PC-9 (cell line): ENCODE results near the gene DRGX. TPM values are rescaled to one million over a fixed set of nuclear protein-coding genes. Genes with fewer than 3 reads are reported as not detected.

ENCODE experiments used
- BruUV-seq: library from RNA; stranded (reverse); fragments of 400-500 nt; replicated peaks from 2 replicates; lab custom pipeline; 2021; lab: Mats Ljungman, UMichigan
- CTCF ChIA-PET: fragments of 300-600 bp; sonication (Branson Sonifier 250); formaldehyde crosslinking; loops from one replicate; lab custom pipeline; 2022; ENCODE audit warnings: antibody characterized with exemption; lab: Charles Lee
- POLR2A ChIA-PET: fragments of 300-600 bp; sonication (Branson Sonifier 250); formaldehyde crosslinking; loops from one replicate; lab custom pipeline; 2022; ENCODE audit warnings: antibody characterized with exemption; ENCODE audit not compliant: unreplicated experiment; lab: Charles Lee
- DNase-seq, 2 experiments: peaks; one replicate each; pipeline versions ENCODE4 v3.0.0 to v3.0.0-alpha.2; 2015 to 2022; ENCODE audit warnings: mixed read lengths in 1 of 2
- H2AFZ ChIP-seq: fragments of 200-600 bp; sonication (generic); 2 replicates; pipeline ENCODE4 v1.8.1; 2017; ENCODE audit warnings: antibody characterized with exemption
- H3F3A ChIP-seq: fragments of 200-600 bp; sonication (generic); 2 replicates; pipeline ENCODE4 v1.8.1; 2017; ENCODE audit warnings: antibody characterized with exemption, mild to moderate bottlenecking, low read depth; ENCODE audit not compliant: insufficient read depth
- H3K27ac ChIP-seq: fragments of 200-600 bp; sonication (generic); 2 replicates; pipeline ENCODE4 v1.6.1; 2016; ENCODE audit warnings: mixed run types
- H3K27me3 ChIP-seq: fragments of 200-600 bp; sonication (generic); 2 replicates; pipeline ENCODE4 v1.6.1; 2016; ENCODE audit warnings: low read depth, mixed run types; ENCODE audit not compliant: insufficient read depth
- H3K36me3 ChIP-seq: fragments of 200-600 bp; sonication (generic); 2 replicates; pipeline ENCODE4 v1.6.1; 2016; ENCODE audit warnings: low read depth, mixed run types
- H3K4me1 ChIP-seq: fragments of 200-600 bp; sonication (generic); replicated peaks from 2 replicates; pipeline ENCODE4 v1.6.1; 2016; ENCODE audit warnings: mixed run types; ENCODE audit not compliant: insufficient read depth
- H3K4me2 ChIP-seq: fragments of 200-600 bp; sonication (generic); 2 replicates; pipeline ENCODE4 v1.6.1; 2017; ENCODE audit warnings: mixed run types
- H3K4me3 ChIP-seq: fragments of 200-600 bp; sonication (generic); 2 replicates; pipeline ENCODE4 v1.6.1; 2016; ENCODE audit warnings: mixed run types
- H3K79me2 ChIP-seq: fragments of 200-600 bp; sonication (generic); 2 replicates; pipeline ENCODE4 v1.6.1; 2017; ENCODE audit warnings: low read depth, mixed run types
- H3K9me2 ChIP-seq: fragments of 200-600 bp; sonication (generic); 2 replicates; pipeline ENCODE4 v1.8.1; 2017; ENCODE audit warnings: mild to moderate bottlenecking; ENCODE audit not compliant: insufficient read depth
- H3K9me3 ChIP-seq: fragments of 200-600 bp; sonication (generic); 2 replicates; pipeline ENCODE4 v1.8.1; 2016; ENCODE audit warnings: low read depth; ENCODE audit not compliant: insufficient read depth
- H4K20me1 ChIP-seq: fragments of 200-600 bp; sonication (generic); 2 replicates; pipeline ENCODE4 v1.8.1; 2017; ENCODE audit not compliant: insufficient read depth
- CTCF ChIP-seq: fragments of 200-600 bp; sonication (generic); conservative IDR thresholded peaks from 2 replicates; pipeline ENCODE4 v1.6.1; 2017; ENCODE audit warnings: mixed run types, antibody characterized with exemption, mild to moderate bottlenecking, moderate library complexity
- EZH2 ChIP-seq: fragments of 200-600 bp; sonication (generic); IDR thresholded peaks from 2 replicates; pipeline ENCODE4 v1.8.0; 2017; ENCODE audit warnings: antibody characterized with exemption, low read depth
- intact Hi-C: fragments of 100-400 bp; cut with micrococcal nuclease; formaldehyde crosslinking; loops from one replicate; pipeline ENCODE4 v1.10.0; 2022; ENCODE audit not compliant: unreplicated experiment
- total RNA-seq: library from RNA; stranded (reverse); gene quantifications from 2 replicates; pipeline ENCODE4 v1.2.3, GENCODE V29; 2021

DRGX gene
- total RNA-seq, 1 experiment from 2014 or later, result not detected

GRCh38 chr10:49359349-49360270, 36.3 kb downstream of the DRGX start:
- Histone ChIP-seq H3K9me2 (peaks cover 5% of the 10 kb centered on the region; the same call in 1 of the 2 replicates), H3K9me3 (0 out of 2 replicates have a peak, but pooled peaks cover 3% of the 10 kb centered on the region), H3K4me3 (no peak overlapping the region), H3K79me2 (no peaks in the 10 kb centered on the region), H2AFZ (no peak overlapping the region), H4K20me1 (no peaks in the 10 kb centered on the region), H3K4me2 (no peak overlapping the region), H3K36me3 (no peaks in the 10 kb centered on the region), H3K27me3 (peaks cover 55% of the 10 kb centered on the region), H3F3A (no peaks in the 10 kb centered on the region), H3K4me1 (no peaks in the 10 kb centered on the region), H3K27ac (no peak overlapping the region)
- no peak for DNase-seq
- TF ChIP-seq CTCF, result no peak
- TF ChIP-seq EZH2, result no peak
- ChIA-PET CTCF (no interaction called here), POLR2A (no interaction called here)
- BruUV-seq, result no TSS peak
- intact Hi-C loops, result no loop called here

GRCh38 chr10:49357910-49358309, 38.0 kb downstream of the DRGX start:
- no peak for TF ChIP-seq EZH2
- TF ChIP-seq CTCF, result no peak

GRCh38 chr10:49356944-49357343, 38.9 kb downstream of the DRGX start:
- CTCF ChIA-PET, result no interaction called here
- intact Hi-C loops, result no loop called here
- no peaks in the 10 kb centered on the region for H3K79me2 ChIP-seq
- DNase-seq, result no peak
- no peak overlapping the region for H3K27ac ChIP-seq
- BruUV-seq, result no TSS peak
- H3F3A ChIP-seq, result no peaks in the 10 kb centered on the region
- POLR2A ChIA-PET, result no interaction called here
- no peaks in the 10 kb centered on the region for H3K4me1 ChIP-seq
- TF ChIP-seq EZH2, result no peak
- TF ChIP-seq CTCF, result no peak
- H2AFZ ChIP-seq, result no peak overlapping the region
- H3K9me3 ChIP-seq, result 0 out of 2 replicates have a peak, but pooled peaks cover 3% of the 10 kb centered on the region
- H3K9me2 ChIP-seq, result peaks cover 5% of the 10 kb centered on the region; the same call in 1 of the 2 replicates
- H4K20me1 ChIP-seq, result no peaks in the 10 kb centered on the region; the same call in 1 of the 2 replicates
- H3K4me3 ChIP-seq, result no peak overlapping the region
- H3K4me2 ChIP-seq, result no peak overlapping the region
- H3K36me3 ChIP-seq, result no peaks in the 10 kb centered on the region
- peaks cover 46% of the 10 kb centered on the region; the same call in 1 of the 2 replicates for H3K27me3 ChIP-seq

More at GRCh38 chr10:49357910-49358309, 38.0 kb downstream of the DRGX start:
- Histone ChIP-seq H4K20me1 (no peaks in the 10 kb centered on the region), H3K79me2 (no peaks in the 10 kb centered on the region), H3K27me3 (peaks cover 46% of the 10 kb centered on the region), H3K9me2 (peaks cover 5% of the 10 kb centered on the region; the same call in 1 of the 2 replicates), H3K4me2 (no peak overlapping the region), H2AFZ (no peak overlapping the region), H3K36me3 (no peaks in the 10 kb centered on the region), H3K4me1 (no peaks in the 10 kb centered on the region), H3K9me3 (0 out of 2 replicates have a peak, but pooled peaks cover 3% of the 10 kb centered on the region), H3K27ac (no peak overlapping the region), H3K4me3 (no peak overlapping the region), H3F3A (no peaks in the 10 kb centered on the region)
- ChIA-PET CTCF (interaction anchor here (0.6 kb wide), 1 partner anchor 49 kb away, joined by 3 read pairs; no protein-coding TSS in a partner anchor), POLR2A (no interaction called here)
- DNase-seq, result no peak
- no TSS peak for BruUV-seq
- intact Hi-C loops, result no loop called here
